GM12878 (cell line): ENCODE measurements around the gene CCDC170. TPM values are rescaled to one million over a fixed set of nuclear protein-coding genes. Genes with fewer than 3 reads are reported as not detected.

ENCODE experiments used
- ATAC-seq: fragments of 200-7000 bp; cut with Tn5 transposase; 3 replicates; pipeline ENCODE4 v1.9.1; 2020; ENCODE audit warnings: mild to moderate bottlenecking, moderate library complexity
- BruUV-seq: library from RNA; stranded (reverse); fragments of 400-500 nt; replicated peaks from 2 replicates; lab custom pipeline; 2021; lab: Mats Ljungman, UMichigan
- CTCF ChIA-PET: fragments of 300-600 bp; sonication (Branson Sonifier 250); formaldehyde crosslinking; extraction: SDS; loops from one replicate; lab custom pipeline; 2021; ENCODE audit warnings: inconsistent platforms; lab: Yijun Ruan, JAX
- POLR2A ChIA-PET: fragments of 350-600 bp; formaldehyde crosslinking; extraction: SDS; loops from one replicate; lab custom pipeline; 2021; ENCODE audit warnings: inconsistent platforms; lab: Charles Lee
- RAD21 ChIA-PET: fragments of 300-600 bp; sonication (Branson Sonifier 250); formaldehyde crosslinking; loops from one replicate; lab custom pipeline; 2023; ENCODE audit warnings: antibody characterized with exemption; ENCODE audit not compliant: unreplicated experiment; lab: Charles Lee
- SMC1A ChIA-PET: fragments of 300-600 bp; sonication (Branson Sonifier 250); formaldehyde crosslinking; loops from one replicate; lab custom pipeline; 2023; ENCODE audit not compliant: unreplicated experiment, uncharacterized antibody; lab: Charles Lee
- DNase-seq: peaks from one replicate; pipeline ENCODE4 v3.0.0-alpha.2; 2011; ENCODE audit warnings: low read depth, low spot score
- FAIRE-seq: peaks from 3 replicates; lab custom pipeline; 2011; peaks lifted over from hg19 to GRCh38; lab: Jason Lieb, UNC
- H2AFZ ChIP-seq: 2 replicates; pipeline ENCODE4 v1.6.0; 2011; ENCODE audit warnings: low read depth, low read length, control low read depth; ENCODE audit not compliant: control insufficient read depth
- H3K27ac ChIP-seq: 2 replicates; pipeline ENCODE4 v1.5.1; 2011; ENCODE audit warnings: control low read depth; ENCODE audit not compliant: control insufficient read depth, insufficient read depth
- H3K27me3 ChIP-seq, 2 experiments: replicated peaks in 1 of 2; 2 replicates each; pipeline versions ENCODE4 v1.6.0 to v1.6.1; 2011; ENCODE audit warnings: low read length in 1 of 2; ENCODE audit not compliant: control insufficient read depth in 2 of 2, insufficient read depth in 2 of 2
- H3K36me3 ChIP-seq, 2 experiments: 2 replicates each; pipeline ENCODE4 v1.5.1; 2011; ENCODE audit warnings: low read length in 1 of 2; ENCODE audit not compliant: control insufficient read depth in 2 of 2, insufficient read depth in 2 of 2
- H3K4me1 ChIP-seq: 2 replicates; pipeline ENCODE4 v1.6.1; 2011; ENCODE audit warnings: mild to moderate bottlenecking, low read length, moderate library complexity, mixed read lengths; ENCODE audit not compliant: control insufficient read depth, insufficient read depth
- H3K4me2 ChIP-seq: 2 replicates; pipeline ENCODE4 v1.6.0; 2011; ENCODE audit warnings: control low read depth; ENCODE audit not compliant: control insufficient read depth, insufficient read depth
- H3K4me3 ChIP-seq: fragments of 200-600 bp; sonication (generic); 2 replicates; pipeline ENCODE4 v1.5.1; 2016
- H3K79me2 ChIP-seq: 2 replicates; pipeline ENCODE4 v1.6.0; 2011; ENCODE audit warnings: low read length; ENCODE audit not compliant: control insufficient read depth, insufficient read depth
- H3K9ac ChIP-seq: 2 replicates; pipeline ENCODE4 v1.8.0; 2011; ENCODE audit warnings: low read length, control low read depth, mixed read lengths; ENCODE audit not compliant: control insufficient read depth, insufficient read depth
- H3K9me3 ChIP-seq: replicated peaks from 3 replicates; pipeline ENCODE4 v1.5.1; 2011; ENCODE audit warnings: mild to moderate bottlenecking, low read length; ENCODE audit not compliant: control insufficient read depth, insufficient read depth
- H4K20me1 ChIP-seq: 2 replicates; pipeline ENCODE4 v1.6.0; 2011; ENCODE audit not compliant: control insufficient read depth, insufficient read depth
- ATF7 ChIP-seq: fragments of 450-650 bp; IDR thresholded peaks from 2 replicates; pipeline ENCODE4 v1.6.1; 2016; ENCODE audit warnings: low read depth, mild to moderate bottlenecking
- BCL11A ChIP-seq: IDR thresholded peaks from 2 replicates; pipeline ENCODE4 v1.6.1; 2011; ENCODE audit warnings: low read depth, low read length
- E2F8 ChIP-seq: fragments of 450-650 bp; IDR thresholded peaks from 2 replicates; pipeline ENCODE4 v1.6.1; 2018; ENCODE audit warnings: mild to moderate bottlenecking, low read depth, moderate library complexity; ENCODE audit not compliant: partially characterized antibody
- FOXK2 ChIP-seq: fragments of 450-650 bp; IDR thresholded peaks from 2 replicates; pipeline ENCODE4 v1.6.1; 2017; ENCODE audit warnings: mild to moderate bottlenecking, moderate library complexity
- GABPA ChIP-seq: IDR thresholded peaks from 2 replicates; pipeline ENCODE4 v1.6.1; 2014; ENCODE audit warnings: antibody characterized with exemption, low read depth, mild to moderate bottlenecking, inconsistent platforms
- HSF1 ChIP-seq: fragments of 150-350 bp; IDR thresholded peaks from 2 replicates; pipeline ENCODE4 v1.6.1; 2014; ENCODE audit warnings: mild to moderate bottlenecking, low read depth, low read length
- IRF5 ChIP-seq: fragments of 450-650 bp; IDR thresholded peaks from 2 replicates; pipeline ENCODE4 v1.6.1; 2017; ENCODE audit warnings: borderline replicate concordance
- KDM1A ChIP-seq: fragments of 200-600 bp; sonication (generic); IDR thresholded peaks from 2 replicates; pipeline ENCODE4 v1.6.1; 2016; ENCODE audit warnings: borderline replicate concordance
- NRF1 ChIP-seq: conservative IDR thresholded peaks from 2 replicates; pipeline ENCODE4 v1.6.1; 2011; ENCODE audit warnings: mild to moderate bottlenecking, low read depth, low read length, improper control_type of control experiment
- PKNOX1 ChIP-seq: fragments of 450-650 bp; IDR thresholded peaks from 2 replicates; pipeline ENCODE4 v1.6.1; 2016; ENCODE audit warnings: mild to moderate bottlenecking
- POLR2AphosphoS5 ChIP-seq: IDR thresholded peaks from 2 replicates; pipeline ENCODE4 v1.6.1; 2011; ENCODE audit warnings: mild to moderate bottlenecking, low read length, inconsistent platforms
- POU2F2 ChIP-seq: IDR thresholded peaks from 3 replicates; pipeline ENCODE4 v1.6.1; 2011; ENCODE audit warnings: low read depth, mild to moderate bottlenecking, low read length, borderline replicate concordance
- SMAD5 ChIP-seq: IDR thresholded peaks from 2 replicates; pipeline ENCODE4 v1.6.1; 2016; ENCODE audit warnings: antibody characterized with exemption, low read depth
- SPI1 ChIP-seq: IDR thresholded peaks from 2 replicates; pipeline ENCODE4 v1.6.1; 2011; ENCODE audit warnings: low read depth, mild to moderate bottlenecking, low read length, moderate library complexity, borderline replicate concordance; ENCODE audit not compliant: insufficient read depth
- TCF3 ChIP-seq: IDR thresholded peaks from 2 replicates; pipeline ENCODE4 v1.6.1; 2012; ENCODE audit warnings: low read depth, mild to moderate bottlenecking, low read length, borderline replicate concordance; ENCODE audit not compliant: insufficient read depth
- WRNIP1 ChIP-seq: IDR thresholded peaks from 2 replicates; pipeline ENCODE4 v1.6.1; 2011; ENCODE audit warnings: low read depth, low read length, improper control_type of control experiment, borderline replicate concordance
- ZBED1 ChIP-seq: IDR thresholded peaks from 2 replicates; pipeline ENCODE4 v1.6.1; 2016; ENCODE audit warnings: borderline replicate concordance
- whole genome bisulfite sequencing: methylation state at CpG from one replicate; pipeline ENCODE4 v1.1.6; 2016; ENCODE audit warnings: low lambda C conversion rate; ENCODE audit not compliant: insufficient replicate concordance, insufficient coverage; ENCODE audit errors: missing lambda C conversion rate; 5-methylcytosine and 5-hydroxymethylcytosine counted together
- in situ Hi-C: fragments of 300-500 bp; cut with MboI; formaldehyde crosslinking; loops from 9 replicates; pipeline ENCODE4 v1.14.3; 2018; ENCODE audit warnings: mixed read lengths
- intact Hi-C: fragments of 100-400 bp; cut with micrococcal nuclease; formaldehyde crosslinking; loops from one replicate; pipeline ENCODE4 v1.14.2; 2022; ENCODE audit not compliant: unreplicated experiment
- polyA plus RNA-seq, 11 experiments: library from polyadenylated mRNA; depleted of rRNA in 4 of 11; unstranded in 6 of 11; stranded (reverse) in 5 of 11; fragments of >200 nt; fragmentation: Nextera tagmentation in 4 of 11; fragmentation: Illumina TruSeq in 1 of 11; extraction: Ambion mirVana in 4 of 11; extraction: Trizol in 1 of 11; gene quantifications; 1 replicate in 1 of 11; 2 replicates in 10 of 11; pipeline versions ENCODE4 v1.2.1 to v1.2.3, GENCODE V29; 2011 to 2016; ENCODE audit warnings: inconsistent platforms in 2 of 11, missing spikeins in 2 of 11, low read depth in 1 of 11
- total RNA-seq, 4 experiments: library from RNA; depleted of rRNA in 3 of 4; stranded (reverse); fragments of >200 nt in 3 of 4; fragmentation: Illumina TruSeq in 1 of 4; extraction: Trizol in 1 of 4; gene quantifications; 2 replicates each; pipeline versions ENCODE4 v1.2.1 to v1.2.3, GENCODE V29; 2013 to 2021

The CCDC170 gene
- total and polyA plus RNA-seq, 10 of the 15 experiments (the other 5 are each of a cell fraction or from before 2014, with no cell fraction given) = not detected

- ChIA-PET POLR2A (no interaction called here), CTCF (no interaction called here), RAD21 (no interaction called here), SMC1A (no interaction called here)
- no peak for DNase-seq
- 4% methylated on average over 1 of the region's 1 CpG for WGBS
- Histone ChIP-seq H2AFZ (no peak overlapping the region), H3K36me3 (no peaks in the 10 kb centered on the region), H3K79me2 (no peaks in the 10 kb centered on the region), H3K4me2 (no peak overlapping the region), H3K4me1 (no peaks in the 10 kb centered on the region), H3K4me3 (no peak overlapping the region), H3K27ac (no peak overlapping the region), H4K20me1 (no peaks in the 10 kb centered on the region), H3K9ac (no peak overlapping the region), H3K9me3 (no peaks in the 10 kb centered on the region), H3K27me3 (no peaks in the 10 kb centered on the region)
- intact Hi-C loops (no loop called here), in situ Hi-C loops (no loop called here)
- ATAC-seq = no peak
- FAIRE-seq = no peak
- BruUV-seq = no TSS peak
- TF ChIP-seq KDM1A (no peak), ZBED1 (no peak), NRF1 (no peak), BCL11A (no peak), WRNIP1 (no peak), POU2F2 (no peak), SPI1 (no peak), IRF5 (no peak), ATF7 (no peak), HSF1 (no peak), TCF3 (no peak), GABPA (no peak), POLR2AphosphoS5 (no peak), SMAD5 (no peak), PKNOX1 (no peak), E2F8 (no peak), FOXK2 (no peak)
Measured at GRCh38 chr6:151544453-151544852, 50.6 kb downstream of the CCDC170 start.
